ENCODE results near the gene CD48. TPM values are rescaled to one million over a fixed set of nuclear protein-coding genes. Genes with fewer than 3 reads are reported as not detected.
"Not testable (repeated sequence)": the region's sequence is repeated elsewhere in the genome, so short reads cannot be mapped to it uniquely, and the experiment has no call there.

CD48 gene
- total and polyA plus RNA-seq, 7 experiments from 2014 or later, result 200 to 438 (median 353) TPM

DNA sequence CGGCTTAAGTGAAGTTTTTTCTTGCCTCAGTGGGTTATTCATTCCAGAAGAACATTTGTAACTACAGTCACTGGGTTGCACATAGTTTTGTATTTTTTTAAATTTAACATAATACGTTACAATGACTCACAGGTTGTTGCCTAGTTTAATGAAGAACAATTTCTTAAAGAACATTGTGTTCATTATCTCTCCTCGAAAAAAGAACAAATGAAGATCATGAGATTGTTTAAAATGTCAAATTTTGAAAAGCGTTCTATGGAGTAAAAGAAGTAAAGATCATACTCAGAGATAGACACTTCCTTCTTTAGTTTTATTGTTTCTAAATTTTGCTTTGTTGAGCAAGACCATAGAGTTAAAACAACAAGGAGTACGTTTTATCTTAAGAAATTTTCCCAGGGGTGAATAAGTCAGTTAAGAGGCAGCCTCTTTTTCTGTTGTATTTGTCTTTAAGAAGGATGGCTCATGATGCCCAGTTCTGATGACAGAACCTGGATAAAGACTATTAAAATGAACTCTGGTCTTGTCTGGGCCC, 54.3 kb downstream of the CD48 start:
- peak overlapping the region in 9 of 10 donors; percentile 4 to 61 (median 55) for H3K4me3 Mint-ChIP-seq
- intact Hi-C loops (cut with micrococcal nuclease), result loop anchor here in 1 of 2 donors (2.0 kb wide), 1 partner anchor 17 kb away; no protein-coding TSS in a partner anchor
- peaks cover 0 to 10% (median 0%) of the 10 kb centered on the region in 11 donors for H3K9me3 Mint-ChIP-seq

DNA sequence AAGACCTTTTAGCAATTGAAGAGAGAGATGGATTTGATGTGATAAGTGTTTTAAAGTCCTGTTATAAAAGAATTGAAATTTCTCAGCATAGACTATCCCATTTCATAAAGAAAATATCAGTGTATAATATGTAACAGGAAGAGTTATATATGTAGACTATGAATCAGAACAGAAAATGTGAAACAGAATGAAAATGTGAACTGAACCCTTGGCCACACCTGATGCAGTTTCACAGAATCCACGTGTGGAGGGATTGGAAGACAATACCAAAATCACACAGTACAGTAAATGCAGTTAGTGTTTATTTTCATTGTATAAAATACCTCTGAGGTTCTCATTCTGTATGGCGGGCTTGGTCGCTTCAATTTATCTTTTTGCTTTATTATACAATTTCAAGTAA, 54.9 kb downstream of the CD48 start:
- H3K36me3 Mint-ChIP-seq, result peaks cover 0 to 23% (median 0%) of the 10 kb centered on the region in 5 donors
- Histone ChIP-seq H3K4me1 (ENCODE audit: control insufficient read depth in 2 of 2, insufficient read depth in 2 of 2, low read length in 2 of 2) (peaks cover 0 to 65% of the 10 kb centered on the region in 2 donors), H3K27ac (ENCODE audit: low read depth, low read length) (no peak overlapping the region), H3K36me3 (ENCODE audit: control insufficient read depth in 2 of 3, insufficient read depth in 3 of 3, low read length in 3 of 3) (no peaks in the 10 kb centered on the region), H3K27me3 (ENCODE audit: control insufficient read depth in 2 of 2, insufficient read depth in 2 of 2, low read length in 2 of 2) (no peaks in the 10 kb centered on the region), H3K9me3 (ENCODE audit: control insufficient read depth in 2 of 3, low read length in 3 of 3) (no peaks in the 10 kb centered on the region), H3K4me3 (ENCODE audit: low read length) (no peak overlapping the region)
- peaks cover 0 to 10% (median 0%) of the 10 kb centered on the region in 11 donors for H3K9me3 Mint-ChIP-seq
- DNase-seq, result no peak
- peaks cover 41 to 96% (median 84%) of the 10 kb centered on the region in 7 donors for H3K4me1 Mint-ChIP-seq
- intact Hi-C loops (cut with micrococcal nuclease), result loop anchor here in 1 of 2 donors (1.0 to 2.0 kb wide), 2 partner anchors 9 to 18 kb away; partner anchors contain the start of gene SLAMF1
- ChIA-PET CTCF (no interaction called here), POLR2A (interaction anchor here (2.0 kb wide), 1 partner anchor 10 kb away, joined by 9 read pairs; the partner anchor contains the start of gene SLAMF1)
- ATAC-seq, result no peak
- no peaks in the 10 kb centered on the region for H3K27me3 Mint-ChIP-seq
- H3K4me3 Mint-ChIP-seq, result peak overlapping the region in 8 of 10 donors; percentile 25 to 61 (median 48)
- peak overlapping the region in 8 of 9 donors; percentile 1 to 89 (median 70) for H3K27ac Mint-ChIP-seq

More for the DNA sequence above, 54.3 kb downstream of the CD48 start:
- ATAC-seq (peak; percentile 29), DNase-seq (peak in 1 of 9 donors; percentile 29)
- peaks cover 39 to 96% (median 84%) of the 10 kb centered on the region in 7 donors for H3K4me1 Mint-ChIP-seq
- H3K27me3 Mint-ChIP-seq, result no peaks in the 10 kb centered on the region
- ChIA-PET CTCF (no interaction called here), POLR2A (interaction anchor here (6.4 kb wide), 1 partner anchor 9 kb away, joined by 63 read pairs; the partner anchor contains the start of gene SLAMF1)
- Histone ChIP-seq H3K36me3 (ENCODE audit: control insufficient read depth in 2 of 3, insufficient read depth in 3 of 3, low read length in 3 of 3) (no peaks in the 10 kb centered on the region), H3K27ac (ENCODE audit: low read depth, low read length) (peak overlapping the region; percentile 44), H3K4me1 (ENCODE audit: control insufficient read depth in 2 of 2, insufficient read depth in 2 of 2, low read length in 2 of 2) (peaks cover under 1 to 60% of the 10 kb centered on the region in 2 donors), H3K9me3 (ENCODE audit: control insufficient read depth in 2 of 3, low read length in 3 of 3) (no peaks in the 10 kb centered on the region), H3K27me3 (ENCODE audit: control insufficient read depth in 2 of 2, insufficient read depth in 2 of 2, low read length in 2 of 2) (no peaks in the 10 kb centered on the region), H3K4me3 (ENCODE audit: low read length) (no peak overlapping the region)
- H3K36me3 Mint-ChIP-seq, result peaks cover 0 to 26% (median 0%) of the 10 kb centered on the region in 5 donors
- H3K27ac Mint-ChIP-seq, result peak overlapping the region; percentile 7 to 89 (median 83)

DNA sequence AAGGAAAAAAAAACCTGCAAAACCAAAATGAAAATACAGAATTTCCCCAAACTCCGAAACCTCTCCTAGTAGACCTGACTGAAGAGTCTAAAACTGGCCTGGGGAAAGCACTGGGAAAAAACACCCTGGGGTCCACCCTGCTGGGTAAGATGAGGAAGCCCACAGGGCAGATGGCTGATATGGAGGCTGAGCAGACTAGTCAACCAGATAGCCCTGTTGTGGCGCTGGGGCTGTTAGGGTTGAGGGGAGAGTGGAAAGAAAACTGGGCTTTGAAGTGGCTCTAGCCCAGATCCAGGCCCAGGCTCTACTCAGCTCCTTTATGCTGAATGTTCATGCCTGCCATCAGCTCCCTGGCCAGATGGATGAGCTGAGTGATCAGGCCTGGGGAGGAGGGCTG, 58.0 kb downstream of the CD48 start:
- H3K9me3 ChIP-seq (ENCODE audit: control insufficient read depth in 2 of 3, low read length in 3 of 3), result no peaks in the 10 kb centered on the region
- ChIA-PET CTCF (interaction anchor here (0.7 kb wide), 1 partner anchor 22 kb away, joined by 4 read pairs; no protein-coding TSS in a partner anchor), POLR2A (interaction anchor here (0.6 to 1.2 kb wide), 3 partner anchors 25 to 409 kb away, joined by 4 to 5 read pairs (median 4); no protein-coding TSS in a partner anchor)
- Mint-ChIP-seq H3K27ac (peak overlapping the region in 8 of 9 donors; percentile 91 to 97 (median 96)), H3K9me3 (no peaks in the 10 kb centered on the region), H3K36me3 (peaks cover 0 to 22% (median 0%) of the 10 kb centered on the region in 5 donors), H3K4me1 (peaks cover 44 to 96% (median 82%) of the 10 kb centered on the region in 7 donors), H3K27me3 (no peaks in the 10 kb centered on the region), H3K4me3 (peak overlapping the region in 3 of 10 donors; percentile 5 to 74 (median 36))
- H3K4me1 ChIP-seq (ENCODE audit: control insufficient read depth in 2 of 2, insufficient read depth in 2 of 2, low read length in 2 of 2), result peaks cover 11 to 68% of the 10 kb centered on the region in 2 donors
- no peaks in the 10 kb centered on the region for H3K36me3 ChIP-seq (ENCODE audit: control insufficient read depth in 2 of 3, insufficient read depth in 3 of 3, low read length in 3 of 3)
- peak overlapping the region; percentile 55 for H3K27ac ChIP-seq (ENCODE audit: low read depth, low read length)
- intact Hi-C loops (cut with micrococcal nuclease), result no loop called here
- no peak for DNase-seq
- H3K4me3 ChIP-seq (ENCODE audit: low read length), result no peak overlapping the region
- no peaks in the 10 kb centered on the region for H3K27me3 ChIP-seq (ENCODE audit: control insufficient read depth in 2 of 2, insufficient read depth in 2 of 2, low read length in 2 of 2)
- ATAC-seq, result no peak

DNA sequence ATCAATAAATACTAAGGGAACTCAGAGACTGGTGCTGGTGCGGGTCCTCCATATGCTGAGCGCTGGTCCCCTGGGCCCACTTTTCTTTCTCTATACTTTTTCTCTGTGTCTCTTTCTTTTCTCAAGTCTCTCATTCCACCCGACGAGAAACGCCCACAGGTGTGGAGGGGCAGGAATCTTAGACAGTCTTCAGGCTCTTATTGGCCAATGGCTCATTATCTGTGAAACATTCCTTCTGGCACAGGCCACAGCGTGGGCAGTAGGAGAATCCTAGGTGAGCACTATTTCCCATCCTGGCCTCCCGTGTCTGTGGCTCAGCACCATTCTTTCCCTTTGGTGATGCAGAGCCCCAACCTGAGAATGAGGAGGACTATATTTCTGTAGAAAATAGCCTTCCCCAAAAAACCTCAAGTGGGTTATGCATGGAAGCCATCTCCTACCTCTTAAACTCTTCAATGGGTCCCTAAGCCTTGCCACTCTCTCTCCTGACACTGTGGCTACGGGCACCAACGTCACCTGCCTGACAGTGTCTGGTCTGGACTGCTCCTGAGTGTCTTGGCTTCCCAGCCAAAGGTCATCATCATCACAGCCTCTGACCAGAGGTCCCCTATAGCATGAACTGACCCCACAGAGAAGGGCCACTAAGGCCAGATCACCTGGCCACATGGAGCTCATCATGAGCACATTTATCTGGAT, 58.5 kb downstream of the CD48 start:
- ATAC-seq (no peak), DNase-seq (no peak)
- no peaks in the 10 kb centered on the region for H3K27me3 Mint-ChIP-seq
- peaks cover 0 to 24% (median 0%) of the 10 kb centered on the region in 5 donors for H3K36me3 Mint-ChIP-seq
- H3K9me3 ChIP-seq (ENCODE audit: control insufficient read depth in 2 of 3, low read length in 3 of 3), result no peaks in the 10 kb centered on the region
- POLR2A ChIA-PET, result interaction anchor here (0.6 to 1.2 kb wide), 3 partner anchors 25 to 409 kb away, joined by 4 to 5 read pairs (median 4); no protein-coding TSS in a partner anchor
- H3K4me3 Mint-ChIP-seq, result peak overlapping the region in 7 of 10 donors; percentile 3 to 74 (median 33)
- H3K27ac ChIP-seq (ENCODE audit: low read depth, low read length), result peak overlapping the region; percentile 55
- no peak overlapping the region for H3K4me3 ChIP-seq (ENCODE audit: low read length)
- peaks cover 43 to 96% (median 82%) of the 10 kb centered on the region in 7 donors for H3K4me1 Mint-ChIP-seq
- H3K9me3 Mint-ChIP-seq, result no peaks in the 10 kb centered on the region
- H3K27ac Mint-ChIP-seq, result peak overlapping the region; percentile 71 to 97 (median 95)
- CTCF ChIA-PET, result interaction anchor here (0.7 kb wide), 1 partner anchor 22 kb away, joined by 4 read pairs; no protein-coding TSS in a partner anchor
- no peaks in the 10 kb centered on the region for H3K36me3 ChIP-seq (ENCODE audit: control insufficient read depth in 2 of 3, insufficient read depth in 3 of 3, low read length in 3 of 3)
- no peaks in the 10 kb centered on the region for H3K27me3 ChIP-seq (ENCODE audit: control insufficient read depth in 2 of 2, insufficient read depth in 2 of 2, low read length in 2 of 2)
- intact Hi-C loops (cut with micrococcal nuclease), result loop anchor here in 1 of 2 donors (1.0 kb wide), 1 partner anchor 24 kb away; no protein-coding TSS in a partner anchor
- H3K4me1 ChIP-seq (ENCODE audit: control insufficient read depth in 2 of 2, insufficient read depth in 2 of 2, low read length in 2 of 2), result peaks cover 11 to 68% of the 10 kb centered on the region in 2 donors

DNA sequence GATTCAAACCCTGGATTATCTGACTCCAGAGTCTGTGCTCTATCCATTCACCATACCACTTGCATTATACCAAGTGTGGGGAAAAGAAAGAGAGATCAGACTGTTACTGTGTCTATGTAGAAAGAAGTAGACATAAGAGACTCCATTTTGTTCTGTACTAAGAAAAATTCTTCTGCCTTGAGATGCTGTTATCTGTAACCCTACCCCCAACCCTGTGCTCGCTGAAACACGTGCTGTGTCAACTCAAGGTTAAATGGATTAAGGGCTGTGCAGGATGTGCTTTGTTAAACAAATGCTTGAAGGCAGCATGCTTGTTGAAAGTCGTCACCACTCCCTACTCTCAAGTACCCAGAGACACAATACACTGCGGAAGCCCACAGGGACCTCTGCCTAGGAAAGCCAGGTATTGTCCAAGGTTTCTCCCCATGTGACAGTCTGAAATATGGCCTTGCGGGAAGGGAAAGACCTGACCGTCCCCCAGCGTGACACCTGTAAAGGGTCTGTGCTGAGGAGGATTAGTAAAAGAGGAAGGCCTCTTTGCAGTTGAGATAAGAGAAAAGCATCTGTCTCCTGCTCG, 59.5 kb downstream of the CD48 start:
- Histone ChIP-seq H3K4me1 (ENCODE audit: control insufficient read depth in 2 of 2, insufficient read depth in 2 of 2, low read length in 2 of 2) (peaks cover 11 to 66% of the 10 kb centered on the region in 2 donors), H3K27ac (ENCODE audit: low read depth, low read length) (peak overlapping the region; percentile 55)
- not testable (repeated sequence) for H3K9me3 ChIP-seq (ENCODE audit: control insufficient read depth in 2 of 3, low read length in 3 of 3); H3K36me3 ChIP-seq (ENCODE audit: control insufficient read depth in 2 of 3, insufficient read depth in 3 of 3, low read length in 3 of 3); H3K4me3 ChIP-seq (ENCODE audit: low read length); ATAC-seq; H3K27me3 Mint-ChIP-seq; H3K9me3 Mint-ChIP-seq; H3K27me3 ChIP-seq (ENCODE audit: control insufficient read depth in 2 of 2, insufficient read depth in 2 of 2, low read length in 2 of 2)
- Mint-ChIP-seq H3K27ac (peak overlapping the region; percentile 71 to 97 (median 95)), H3K36me3 (peaks cover 0 to 25% (median 0%) of the 10 kb centered on the region in 5 donors), H3K4me3 (peak overlapping the region; percentile 4 to 74 (median 34)), H3K4me1 (peaks cover 45 to 96% (median 82%) of the 10 kb centered on the region in 7 donors)
- peak in 7 of 9 donors; percentile 27 to 70 (median 54) for DNase-seq
- CTCF ChIA-PET, result interaction anchor here (0.8 to 1.6 kb wide), 4 partner anchors 28 to 44 kb away, joined by 3 to 9 read pairs (median 6); no protein-coding TSS in a partner anchor
- POLR2A ChIA-PET, result interaction anchor here (0.6 to 8.1 kb wide), 6 partner anchors 8 to 73 kb away, joined by 3 to 63 read pairs (median 4); no protein-coding TSS in a partner anchor
- intact Hi-C loops (cut with micrococcal nuclease), result loop anchor here in 1 of 2 donors (1.0 kb wide), 1 partner anchor 23 kb away; no protein-coding TSS in a partner anchor
